H1 (cell line): ENCODE measurements around the gene FRMD3. TPM values are rescaled to one million over a fixed set of nuclear protein-coding genes. Genes with fewer than 3 reads are reported as not detected.

Source experiments
- CTCF ChIA-PET: fragments of 300-600 bp; sonication (Branson Sonifier 250); formaldehyde crosslinking; loops from one replicate; lab custom pipeline; 2021; ENCODE audit not compliant: partially characterized antibody; lab: Charles Lee
- POLR2A ChIA-PET: fragments of 300-600 bp; sonication (Branson Sonifier 250); formaldehyde crosslinking; loops from one replicate; lab custom pipeline; 2021; ENCODE audit warnings: inconsistent platforms; ENCODE audit not compliant: partially characterized antibody; lab: Charles Lee
- DNase-seq, 2 experiments: peaks; one replicate each; pipeline versions ENCODE4 v3.0.0 to v3.0.0-alpha.2; 2010 to 2022; ENCODE audit warnings: low spot score in 2 of 2, low read depth in 1 of 2, mixed read lengths in 1 of 2
- FAIRE-seq: peaks from 2 replicates; lab custom pipeline; 2011; peaks lifted over from hg19 to GRCh38; lab: Jason Lieb, UNC
- H2AFZ ChIP-seq: 2 replicates; pipeline ENCODE4 v1.8.1; 2012; ENCODE audit warnings: low read length, inconsistent platforms
- H2AK5ac ChIP-seq: 2 replicates; pipeline ENCODE4 v1.6.1; 2013; ENCODE audit warnings: low read depth, low read length
- H2BK120ac ChIP-seq: replicated peaks from 2 replicates; pipeline ENCODE3; 2013; ENCODE audit warnings: low read depth, low read length, inconsistent platforms
- H2BK12ac ChIP-seq: 2 replicates; pipeline ENCODE4 v1.6.1; 2013; ENCODE audit warnings: low read depth, low read length
- H2BK15ac ChIP-seq: 2 replicates; pipeline ENCODE4 v1.6.1; 2013; ENCODE audit warnings: low read length
- H2BK20ac ChIP-seq: 2 replicates; pipeline ENCODE4 v1.6.1; 2013; ENCODE audit warnings: low read length
- H2BK5ac ChIP-seq: 2 replicates; pipeline ENCODE4 v1.6.1; 2013; ENCODE audit warnings: low read depth, low read length
- H3K14ac ChIP-seq: 2 replicates; pipeline ENCODE4 v1.6.1; 2013; ENCODE audit warnings: inconsistent platforms; ENCODE audit not compliant: insufficient read length
- H3K18ac ChIP-seq: 2 replicates; pipeline ENCODE4 v1.6.1; 2013; ENCODE audit warnings: low read length; ENCODE audit errors: extremely low read depth
- H3K23ac ChIP-seq: 2 replicates; pipeline ENCODE4 v1.6.1; 2013; ENCODE audit warnings: inconsistent platforms; ENCODE audit not compliant: insufficient read length
- H3K23me2 ChIP-seq: 2 replicates; pipeline ENCODE4 v1.6.1; 2013; ENCODE audit warnings: low read depth, low read length
- H3K27ac ChIP-seq: 2 replicates; pipeline ENCODE4 v1.6.1; 2011; ENCODE audit warnings: low read depth, low read length, inconsistent platforms
- H3K27me3 ChIP-seq, 4 experiments: replicated peaks in 1 of 4; 1 replicate in 1 of 4; 2 replicates in 3 of 4; pipeline versions ENCODE4 v1.6.1 to v1.8.1; 2011 to 2013; ENCODE audit warnings: low read length in 3 of 4, mild to moderate bottlenecking in 3 of 4, inconsistent platforms in 2 of 4, mixed read lengths in 2 of 4, moderate library complexity in 1 of 4; ENCODE audit not compliant: control insufficient read depth in 3 of 4, insufficient read depth in 3 of 4; ENCODE audit errors: extremely low read depth in 1 of 4
- H3K36me3 ChIP-seq, 4 experiments: 2 replicates each; pipeline versions ENCODE4 v1.6.1 to v1.8.1; 2011 to 2013; ENCODE audit warnings: mild to moderate bottlenecking in 4 of 4, low read length in 3 of 4, moderate library complexity in 2 of 4, control low read depth in 1 of 4, inconsistent platforms in 1 of 4; ENCODE audit not compliant: insufficient read depth in 4 of 4, control insufficient read depth in 2 of 4
- H3K4ac ChIP-seq: replicated peaks from 2 replicates; pipeline ENCODE3; 2013; ENCODE audit warnings: low read length, low read depth, mixed read lengths, inconsistent platforms; ENCODE audit not compliant: insufficient read length
- H3K4me1 ChIP-seq, 4 experiments: replicated peaks in 1 of 4; 1 replicate in 1 of 4; 2 replicates in 3 of 4; pipeline versions ENCODE4 v1.6.1 to v1.8.1; 2011 to 2013; ENCODE audit warnings: low read length in 3 of 4, inconsistent platforms in 2 of 4, mixed read lengths in 1 of 4; ENCODE audit not compliant: insufficient read depth in 4 of 4, control insufficient read depth in 3 of 4
- H3K4me2 ChIP-seq, 2 experiments: 2 replicates each; pipeline versions ENCODE4 v1.6.1 to v1.8.1; 2011 to 2013; ENCODE audit warnings: low read depth in 2 of 2, low read length in 2 of 2, control low read depth in 1 of 2, inconsistent platforms in 1 of 2, mild to moderate bottlenecking in 1 of 2; ENCODE audit not compliant: insufficient read depth in 1 of 2
- H3K4me3 ChIP-seq, 4 experiments: fragments of 200-600, 300-600 bp in 1 of 4; sonication (generic), shearing (Covaris generic), sonication (Bioruptor Twin) in 1 of 4; 2 replicates each; pipeline versions ENCODE4 v1.5.1 to v1.8.1; 2011 to 2016; ENCODE audit warnings: low read length in 4 of 4, low read depth in 3 of 4, control low read depth in 2 of 4, inconsistent platforms in 2 of 4, mild to moderate bottlenecking in 2 of 4, mixed read lengths in 1 of 4, moderate library complexity in 1 of 4; ENCODE audit not compliant: insufficient read depth in 2 of 4; ENCODE audit errors: extremely low read depth in 1 of 4
- H3K56ac ChIP-seq: replicated peaks from 2 replicates; pipeline ENCODE3; 2013; ENCODE audit warnings: low read depth, mild to moderate bottlenecking, mixed read lengths, low read length, inconsistent platforms; ENCODE audit not compliant: insufficient read length
- H3K79me1 ChIP-seq: 2 replicates; pipeline ENCODE4 v1.6.1; 2013; ENCODE audit warnings: low read depth, low read length, control low read depth
- H3K79me2 ChIP-seq, 2 experiments: 2 replicates each; pipeline versions ENCODE4 v1.6.1 to v1.8.1; 2012 to 2013; ENCODE audit warnings: low read length in 2 of 2, mild to moderate bottlenecking in 2 of 2, inconsistent platforms in 1 of 2; ENCODE audit not compliant: insufficient read depth in 2 of 2, control insufficient read depth in 1 of 2
- H3K9ac ChIP-seq, 4 experiments: replicated peaks in 1 of 4; 1 replicate in 1 of 4; 2 replicates in 3 of 4; pipeline versions ENCODE4 v1.6.1 to v1.8.1; 2011 to 2013; ENCODE audit warnings: low read depth in 3 of 4, low read length in 3 of 4, control low read depth in 2 of 4, mild to moderate bottlenecking in 2 of 4, moderate library complexity in 2 of 4, inconsistent platforms in 1 of 4; ENCODE audit errors: extremely low read depth in 1 of 4
- H3K9me3 ChIP-seq, 2 experiments: 2 replicates each; pipeline versions ENCODE4 v1.6.1 to v1.8.1; 2012 to 2013; ENCODE audit warnings: mild to moderate bottlenecking in 2 of 2, moderate library complexity in 2 of 2, control low read depth in 1 of 2, inconsistent platforms in 1 of 2, low read depth in 1 of 2, low read length in 1 of 2, mixed read lengths in 1 of 2; ENCODE audit not compliant: insufficient read depth in 2 of 2
- H4K20me1 ChIP-seq, 2 experiments: replicated peaks in 1 of 2; 2 replicates each; pipeline versions ENCODE3 to v1.8.1; 2011 to 2013; ENCODE audit warnings: inconsistent platforms in 2 of 2, low read length in 2 of 2, mild to moderate bottlenecking in 1 of 2; ENCODE audit not compliant: insufficient read depth in 2 of 2, control insufficient read depth in 1 of 2
- H4K5ac ChIP-seq: 2 replicates; pipeline ENCODE4 v1.6.1; 2013; ENCODE audit warnings: low read length, low read depth, mixed read lengths, inconsistent platforms; ENCODE audit not compliant: insufficient read length
- H4K8ac ChIP-seq: 2 replicates; pipeline ENCODE4 v1.8.0; 2013; ENCODE audit warnings: mild to moderate bottlenecking, moderate library complexity, low read length, inconsistent platforms; ENCODE audit not compliant: insufficient read depth; ENCODE audit errors: extremely low read depth
- H4K91ac ChIP-seq: replicated peaks from 2 replicates; pipeline ENCODE3; 2013; ENCODE audit warnings: low read length, mixed read lengths, inconsistent platforms; ENCODE audit not compliant: insufficient read length
- SIX5 ChIP-seq: IDR thresholded peaks from 2 replicates; pipeline ENCODE4 v1.6.1; 2011; ENCODE audit warnings: mild to moderate bottlenecking, low read depth, low read length
- WGBS, 2 experiments: shearing (Covaris generic) in 1 of 2; methylation state at CpG; one replicate each; pipeline versions ENCODE4 v1.1.6 to v1.1.7; 2013 to 2015; ENCODE audit warnings: low lambda C conversion rate in 2 of 2, mixed read lengths in 2 of 2, inconsistent platforms in 1 of 2, low coverage in 1 of 2, missing lambda C conversion rate in 1 of 2; ENCODE audit not compliant: insufficient replicate concordance in 2 of 2, insufficient coverage in 1 of 2, insufficient read length in 1 of 2; ENCODE audit errors: extremely low coverage in 1 of 2, missing lambda C conversion rate in 1 of 2; 5-methylcytosine and 5-hydroxymethylcytosine counted together
- polyA plus RNA-seq, 7 experiments: library from polyadenylated mRNA; depleted of rRNA in 3 of 7; stranded (reverse) in 5 of 7; unstranded in 2 of 7; fragments of >200 nt in 5 of 7; fragments of 200-250 nt in 2 of 7; gene quantifications; 1 replicate in 5 of 7; 2 replicates in 1 of 7; 4 replicates in 1 of 7; pipeline versions ENCODE4 v1.2.1 to v1.2.3, GENCODE V29; 2011 to 2013; ENCODE audit warnings: missing spikeins in 2 of 7, mixed read lengths in 2 of 7
- total RNA-seq: library from RNA; stranded (reverse); fragmentation: NEBNext Ultra II Directional; extraction: Animal tissue kit (Norgen Biotek cat#: 25700); gene quantifications from 2 replicates; pipeline ENCODE4 v1.2.1, GENCODE V29; 2021

The FRMD3 gene
- total and polyA plus RNA-seq, 2 of the 8 experiments (the other 6 are each of a cell fraction or from before 2014, with no cell fraction given) = 0.15 to 1.4 TPM

DNA sequence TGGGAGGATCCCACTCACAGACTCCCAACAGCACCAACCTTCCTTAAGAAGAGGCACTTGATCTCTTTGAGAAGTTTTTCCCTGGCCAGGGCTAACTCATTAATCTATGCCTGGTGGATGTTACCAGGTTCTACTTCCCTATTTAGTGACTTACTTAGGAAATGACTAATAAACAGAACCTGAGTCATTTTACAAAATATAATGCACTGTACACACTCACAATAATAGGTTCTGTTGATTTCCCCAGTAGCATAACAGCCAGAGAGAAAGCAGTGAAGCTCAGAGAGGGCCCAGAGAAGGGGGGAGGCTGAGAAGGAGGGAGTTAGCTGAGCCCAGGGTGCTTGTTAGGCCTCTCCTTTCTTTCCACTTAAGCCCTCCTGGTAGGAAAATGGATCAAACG is 27.1 kb downstream of the FRMD3 start:
- no peaks in the 10 kb centered on the region for H3K79me1 ChIP-seq
- WGBS, 2 experiments = 87% methylated on average over 1 of the region's 1 CpG; no CpG with 5 or more reads in 1 of the 2 experiments
- no peaks in the 10 kb centered on the region for H3K79me2 ChIP-seq
- no peak overlapping the region for H4K91ac ChIP-seq
- H2AFZ ChIP-seq = no peak overlapping the region
- no peaks in the 10 kb centered on the region for H3K36me3 ChIP-seq
- H4K5ac ChIP-seq = no peak overlapping the region
- H3K27ac ChIP-seq = no peak overlapping the region
- ChIA-PET POLR2A (no interaction called here), CTCF (interaction anchor here (1.4 kb wide), 1 partner anchor 26 kb away, joined by 6 read pairs; the partner anchor contains the start of gene FRMD3)
- no peaks in the 10 kb centered on the region for H4K20me1 ChIP-seq
- no peak overlapping the region for H3K56ac ChIP-seq
- no peak overlapping the region for H3K23ac ChIP-seq
- no peaks in the 10 kb centered on the region for H3K9me3 ChIP-seq
- no peak overlapping the region for H3K9ac ChIP-seq
- H2BK120ac ChIP-seq = no peak overlapping the region
- H2AK5ac ChIP-seq = no peak overlapping the region
- no peak overlapping the region for H3K4ac ChIP-seq
- no peak for TF ChIP-seq SIX5
- FAIRE-seq (no peak), DNase-seq (no peak)
- H3K14ac ChIP-seq = no peak overlapping the region
- H3K4me1 ChIP-seq = no peaks in the 10 kb centered on the region; a peak in 1 of 7 replicates
- H4K8ac ChIP-seq = no peak overlapping the region
- no peak overlapping the region for H2BK15ac ChIP-seq
- no peak overlapping the region for H3K4me3 ChIP-seq
- H3K27me3 ChIP-seq = no peaks in the 10 kb centered on the region
- H2BK20ac ChIP-seq = no peak overlapping the region
- H3K4me2 ChIP-seq = no peak overlapping the region
- no peaks in the 10 kb centered on the region for H3K23me2 ChIP-seq
- H2BK5ac ChIP-seq = no peak overlapping the region
- no peak overlapping the region for H3K18ac ChIP-seq
- H2BK12ac ChIP-seq = no peak overlapping the region
